Body of pancreas (tissue), 4 donors: ENCODE results near the gene CLDN5.

Experiments
- CTCF ChIP-seq, 7 experiments: fragments of 450-650 bp in 4 of 7; fragments of 200-600 bp in 3 of 7; sonication (generic) in 3 of 7; IDR thresholded peaks; one replicate each; pipeline ENCODE4 v1.5.1; 2016 to 2019; ENCODE audit warnings: antibody characterized with exemption in 7 of 7
- POLR2A ChIP-seq, 3 donors: fragments of 450-650 bp; IDR thresholded peaks; one replicate each; pipeline ENCODE4 v1.6.1; 2016; ENCODE audit warnings: antibody characterized with exemption in 3 of 3, mild to moderate bottlenecking in 2 of 3

DNA sequence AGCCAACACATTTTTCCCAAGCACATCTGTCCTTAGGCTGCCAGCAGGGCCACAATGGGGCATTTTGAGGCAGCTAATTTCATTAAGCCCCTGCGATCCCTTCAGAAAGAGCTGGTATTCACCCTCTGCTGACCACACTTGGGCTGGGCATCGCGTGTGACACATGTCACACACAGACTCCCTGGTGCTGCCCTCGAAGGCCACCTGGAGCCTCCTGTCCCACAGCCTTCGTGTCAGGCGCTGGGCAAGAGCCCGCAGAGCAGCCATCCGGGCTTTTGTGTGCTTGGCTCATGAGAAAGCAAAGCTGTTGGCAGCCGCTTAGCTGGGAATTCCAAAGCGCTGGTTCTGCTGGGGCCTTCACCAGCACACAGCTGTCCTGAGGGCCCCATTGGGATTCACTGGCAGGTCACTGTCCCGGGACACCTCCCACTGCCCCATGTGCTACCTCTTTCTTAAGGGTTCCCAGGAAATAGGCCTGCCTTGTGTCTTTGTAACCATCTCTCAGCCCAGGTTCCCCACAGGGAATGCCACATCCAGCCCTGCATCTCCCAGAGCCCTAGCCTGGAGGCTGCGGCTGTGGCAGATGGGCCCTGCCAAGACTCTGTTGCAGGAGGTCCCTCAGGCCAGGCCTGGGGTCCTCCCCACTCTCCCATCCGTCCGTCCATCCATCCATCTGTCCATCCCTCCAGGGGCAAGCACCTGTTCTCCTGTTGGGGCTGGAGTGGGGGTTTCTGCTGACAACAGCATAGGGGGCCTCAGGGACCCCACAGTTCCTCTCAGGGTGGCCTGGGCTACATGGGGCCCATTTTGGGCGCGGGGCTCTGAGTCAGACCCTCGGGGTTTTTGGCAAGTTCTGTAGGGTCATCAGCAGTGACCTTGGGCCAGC lies 4.9 kb downstream of the CLDN5 start:
- TF ChIP-seq CTCF (IDR thresholded peaks at IDR 0.05) (no peak), POLR2A (IDR thresholded peaks at IDR 0.05) (no peak)
